Skin epidermis (tissue), 12 donors: ENCODE measurements around the gene NR0B1.

Source experiments
- H3K27ac ChIP-seq, 21 experiments: fragments of 200-600 bp; sonication (generic) in 11 of 21; one replicate each; pipeline ENCODE4 v1.5.0; 2020; ENCODE audit warnings: mild to moderate bottlenecking in 3 of 21, inconsistent platforms in 2 of 21, moderate library complexity in 2 of 21
- H3K4me3 ChIP-seq, 7 experiments: fragments of 200-600 bp; sonication (generic) in 2 of 7; one replicate each; pipeline ENCODE4 v1.5.0; 2020; ENCODE audit warnings: inconsistent platforms in 2 of 7, mild to moderate bottlenecking in 2 of 7, moderate library complexity in 1 of 7

Gene NR0B1

DNA sequence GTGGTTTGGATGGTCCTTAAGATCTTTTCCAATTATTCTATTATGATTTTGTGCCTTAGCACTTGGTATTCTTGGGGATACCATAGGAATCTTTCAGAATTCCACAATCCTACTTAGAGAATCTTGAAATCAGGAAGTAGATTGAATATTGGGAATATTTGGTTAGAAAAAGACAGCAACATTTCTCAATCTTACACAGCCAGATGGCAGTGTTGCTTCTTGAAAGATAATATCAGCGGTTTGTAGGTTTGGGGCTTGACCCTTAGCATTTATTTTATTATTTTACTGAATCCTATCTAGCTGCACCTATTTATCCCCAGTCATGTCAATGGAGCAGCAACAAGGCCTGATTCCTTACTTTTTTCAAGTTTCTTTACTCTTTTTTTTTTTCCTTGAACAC, 33.7 kb downstream of the NR0B1 start:
- H3K4me3 ChIP-seq, result no peak overlapping the region
- H3K27ac ChIP-seq, result no peak overlapping the region

DNA sequence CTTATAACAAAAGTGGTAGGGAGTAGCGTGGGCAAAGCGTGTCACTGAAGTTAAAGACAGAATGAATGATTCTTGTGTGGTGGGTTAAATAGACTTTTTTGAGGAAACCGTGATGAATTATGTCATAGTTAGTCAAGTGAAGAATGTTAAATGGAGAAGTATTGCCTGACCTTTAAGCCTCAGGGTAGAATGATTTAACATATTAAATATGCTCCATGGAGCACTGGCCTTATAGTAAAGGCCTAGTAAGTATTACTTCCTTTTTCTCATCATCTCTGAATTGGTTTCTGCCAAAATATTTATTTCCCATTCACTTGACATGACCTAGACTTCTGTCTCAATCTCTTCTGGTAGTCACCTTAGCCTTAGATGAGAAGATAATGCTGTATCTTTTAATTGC, 38.6 kb downstream of the NR0B1 start:
- no peak overlapping the region for H3K27ac ChIP-seq
- no peak overlapping the region for H3K4me3 ChIP-seq

GRCh38 chrX:30262763-30263162, 46.4 kb downstream of the NR0B1 start:
- Histone ChIP-seq H3K27ac (no peak overlapping the region), H3K4me3 (no peak overlapping the region)

DNA sequence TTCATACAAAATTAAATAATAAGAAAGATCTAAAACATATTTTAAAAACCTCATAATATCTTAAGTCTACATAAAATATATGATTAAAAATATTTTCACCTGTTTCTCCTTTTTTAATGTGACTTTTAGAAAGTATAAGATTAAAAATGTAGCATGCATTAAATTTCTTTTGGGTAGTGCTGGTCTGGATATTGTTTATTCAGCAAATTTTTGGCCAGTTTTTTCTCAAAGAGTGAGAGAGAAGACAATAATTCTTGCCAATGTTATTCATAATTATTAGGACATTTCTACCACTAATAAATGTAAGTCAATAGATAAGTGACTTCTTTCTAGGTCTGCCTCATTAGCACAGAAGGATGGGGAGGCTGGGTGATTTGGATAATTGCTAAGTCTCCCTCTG, 48.2 kb downstream of the NR0B1 start:
- H3K4me3 ChIP-seq, result no peak overlapping the region

GRCh38 chrX:30259927-30260326, 49.3 kb downstream of the NR0B1 start:
- H3K27ac ChIP-seq, result no peak overlapping the region

More for the DNA sequence above, 48.2 kb downstream of the NR0B1 start:
- H3K27ac ChIP-seq, result no peak overlapping the region

More at GRCh38 chrX:30259927-30260326, 49.3 kb downstream of the NR0B1 start:
- H3K4me3 ChIP-seq, result no peak overlapping the region
